ENCODE measurements around the gene ADGRL3. TPM values are rescaled to one million over a fixed set of nuclear protein-coding genes. Genes with fewer than 3 reads are reported as not detected.

Gene ADGRL3
- total RNA-seq, 1 donor from 2014 or later, result not detected

GRCh38 chr4:61559396-61559795, 359.3 kb downstream of the ADGRL3 start:
- intact Hi-C loops (cut with micrococcal nuclease), result no loop called here
- H3K27me3 Mint-ChIP-seq, result no peaks in the 10 kb centered on the region
- CTCF ChIA-PET, result no interaction called here
- ATAC-seq (ENCODE audit: low read depth) (no peak), DNase-seq (no peak)
- POLR2A ChIA-PET, result no interaction called here
- no peak overlapping the region for H3K27ac Mint-ChIP-seq
- no peaks in the 10 kb centered on the region for H3K36me3 Mint-ChIP-seq (ENCODE audit: low read depth)
- no peak for TF ChIP-seq CTCF (IDR thresholded peaks at IDR 0.05)
- peaks cover 9% of the 10 kb centered on the region for H3K9me3 Mint-ChIP-seq
- no peaks in the 10 kb centered on the region for H3K4me1 Mint-ChIP-seq
- no peak overlapping the region for H3K4me3 Mint-ChIP-seq

- intact Hi-C loops (cut with micrococcal nuclease), result no loop called here
- POLR2A ChIA-PET, result no interaction called here
- Mint-ChIP-seq H3K9me3 (peaks cover 11% of the 10 kb centered on the region), H3K4me1 (no peaks in the 10 kb centered on the region), H3K4me3 (no peak overlapping the region), H3K36me3 (ENCODE audit: low read depth) (no peaks in the 10 kb centered on the region), H3K27ac (no peak overlapping the region), H3K27me3 (no peaks in the 10 kb centered on the region)
- ATAC-seq (ENCODE audit: low read depth) (no peak), DNase-seq (no peak)
- CTCF ChIA-PET, result no interaction called here
- no peak for TF ChIP-seq CTCF (IDR thresholded peaks at IDR 0.05)
Measured at GRCh38 chr4:61561028-61561427, 360.9 kb downstream of the ADGRL3 start.

- Mint-ChIP-seq H3K27me3 (no peaks in the 10 kb centered on the region), H3K4me1 (no peaks in the 10 kb centered on the region), H3K27ac (no peak overlapping the region), H3K4me3 (no peak overlapping the region), H3K9me3 (peaks cover 4% of the 10 kb centered on the region), H3K36me3 (ENCODE audit: low read depth) (no peaks in the 10 kb centered on the region)
- ChIA-PET CTCF (no interaction called here), POLR2A (no interaction called here)
- no peak for DNase-seq
- no peak for TF ChIP-seq CTCF (IDR thresholded peaks at IDR 0.05)
- ATAC-seq (ENCODE audit: low read depth), result no peak
- intact Hi-C loops (cut with micrococcal nuclease), result no loop called here
Measured at GRCh38 chr4:61571761-61572559, 371.8 kb downstream of the ADGRL3 start.

- intact Hi-C loops (cut with micrococcal nuclease), result no loop called here
- Mint-ChIP-seq H3K4me3 (no peak overlapping the region), H3K9me3 (peaks cover 3% of the 10 kb centered on the region), H3K27me3 (no peaks in the 10 kb centered on the region), H3K27ac (no peak overlapping the region), H3K4me1 (no peaks in the 10 kb centered on the region), H3K36me3 (ENCODE audit: low read depth) (no peaks in the 10 kb centered on the region)
- POLR2A ChIA-PET, result no interaction called here
- TF ChIP-seq CTCF (IDR thresholded peaks at IDR 0.05), result no peak
- ATAC-seq (ENCODE audit: low read depth) (no peak), DNase-seq (no peak)
- CTCF ChIA-PET, result no interaction called here
Measured at GRCh38 chr4:61575796-61576195, 375.7 kb downstream of the ADGRL3 start.

- Mint-ChIP-seq H3K4me3 (no peak overlapping the region), H3K9me3 (peaks cover 3% of the 10 kb centered on the region), H3K4me1 (no peaks in the 10 kb centered on the region), H3K36me3 (ENCODE audit: low read depth) (no peaks in the 10 kb centered on the region), H3K27me3 (no peaks in the 10 kb centered on the region), H3K27ac (no peak overlapping the region)
- ChIA-PET POLR2A (no interaction called here), CTCF (no interaction called here)
- intact Hi-C loops (cut with micrococcal nuclease), result no loop called here
- no peak for DNase-seq
- no peak for TF ChIP-seq CTCF (IDR thresholded peaks at IDR 0.05)
- ATAC-seq (ENCODE audit: low read depth), result no peak
Measured at GRCh38 chr4:61579786-61580185, 379.7 kb downstream of the ADGRL3 start.
